CD8-positive, alpha-beta memory T cell (primary cell): ENCODE results near the gene ATCAY. TPM values are rescaled to one million over a fixed set of nuclear protein-coding genes. Genes with fewer than 3 reads are reported as not detected.

Source experiments
- polyA plus RNA-seq: library from polyadenylated mRNA; unstranded; fragments of 300-500 nt; fragmentation: Illumina TruSeq; gene quantifications from one replicate; pipeline ENCODE4 v1.2.3, GENCODE V29; 2021
- total RNA-seq, 2 experiments: library from RNA; stranded (reverse); gene quantifications; one replicate each; pipeline ENCODE4 v1.2.3, GENCODE V29; 2021

ATCAY gene
- total and polyA plus RNA-seq, 3 experiments from 2014 or later, result not detected

Other genes starting within 250 kb of the ATCAY start
- gene PIP5K1C, start 180.2 kb upstream of the ATCAY start, total RNA-seq, result 10 to 100 TPM; 26.9 to 27.6 TPM
- gene PIP5K1C, start 180.2 kb upstream of the ATCAY start, polyA plus RNA-seq, result 16.0 TPM
- gene TJP3, start 172.3 kb upstream of the ATCAY start, total RNA-seq, result 1 to 10 TPM; 1.5 to 1.7 TPM
- 16.2 TPM for gene TJP3, start 172.3 kb upstream of the ATCAY start, polyA plus RNA-seq
- 10 to 100 TPM; 36.3 to 39.0 TPM for gene APBA3, start 119.0 kb upstream of the ATCAY start, total RNA-seq
- gene APBA3, start 119.0 kb upstream of the ATCAY start, polyA plus RNA-seq, result 40.8 TPM
- 10 to 100 TPM; 85.0 to 95.3 TPM for gene MRPL54, start 118.0 kb upstream of the ATCAY start, total RNA-seq
- 113 TPM for gene MRPL54, start 118.0 kb upstream of the ATCAY start, polyA plus RNA-seq
- gene RAX2, start 108.5 kb upstream of the ATCAY start, total RNA-seq, result not detected
- not detected for gene RAX2, start 108.5 kb upstream of the ATCAY start, polyA plus RNA-seq
- 10 to 100 TPM; 27.6 to 28.1 TPM for gene MATK, start 94.3 kb upstream of the ATCAY start, total RNA-seq
- 142 TPM for gene MATK, start 94.3 kb upstream of the ATCAY start, polyA plus RNA-seq
- gene ZFR2, start 11.6 kb upstream of the ATCAY start, total RNA-seq, result under 1 TPM; 0.57 to 0.71 TPM
- gene ZFR2, start 11.6 kb upstream of the ATCAY start, polyA plus RNA-seq, result 4.8 TPM
- not detected for gene NMRK2, start 52.4 kb downstream of the ATCAY start, total RNA-seq
- gene NMRK2, start 52.4 kb downstream of the ATCAY start, polyA plus RNA-seq, result not detected
- gene DAPK3, start 90.4 kb downstream of the ATCAY start, total RNA-seq, result 10 to 100 TPM; 42.5 to 44.9 TPM
- gene DAPK3, start 90.4 kb downstream of the ATCAY start, polyA plus RNA-seq, result 38.5 TPM
- gene EEF2, start 104.8 kb downstream of the ATCAY start, total RNA-seq, result 1,000 to 10,000 TPM; 3,106 to 3,129 TPM
- gene EEF2, start 104.8 kb downstream of the ATCAY start, polyA plus RNA-seq, result 533 TPM
- 10 to 100 TPM; 29.1 to 33.8 TPM for gene PIAS4, start 127.1 kb downstream of the ATCAY start, total RNA-seq
- 6.3 TPM for gene PIAS4, start 127.1 kb downstream of the ATCAY start, polyA plus RNA-seq
- gene ZBTB7A, start 186.2 kb downstream of the ATCAY start, total RNA-seq, result 10 to 100 TPM; 44.1 to 46.8 TPM
- gene ZBTB7A, start 186.2 kb downstream of the ATCAY start, polyA plus RNA-seq, result 86.1 TPM
- 100 to 1,000 TPM; 161 to 164 TPM for gene MAP2K2, start 243.4 kb downstream of the ATCAY start, total RNA-seq
- gene MAP2K2, start 243.4 kb downstream of the ATCAY start, polyA plus RNA-seq, result 122 TPM